IPS-11a (cell line): ENCODE results near the gene TBCA.
"Not testable (repeated sequence)": the region's sequence is repeated elsewhere in the genome, so short reads cannot be mapped to it uniquely, and the experiment has no call there.

Experiments
- H3K4me3 ChIP-seq: one replicate; pipeline ENCODE4 v1.5.1; 2013; ENCODE audit warnings: low read depth, low read length, control low read depth

Gene TBCA

GRCh38 chr5:77773734-77774280 lies 2.3 kb downstream of the TBCA start:
- no peak overlapping the region for H3K4me3 ChIP-seq

GRCh38 chr5:77772729-77773128 lies 3.4 kb downstream of the TBCA start:
- no peak overlapping the region for H3K4me3 ChIP-seq

- H3K4me3 ChIP-seq, result no peak overlapping the region
Observed at GRCh38 chr5:77771452-77771851, 4.7 kb downstream of the TBCA start.

GRCh38 chr5:77770293-77771005 lies 5.7 kb downstream of the TBCA start:
- H3K4me3 ChIP-seq, result no peak overlapping the region

- H3K4me3 ChIP-seq, result no peak overlapping the region
Observed at GRCh38 chr5:77768978-77769377, 7.2 kb downstream of the TBCA start.

- H3K4me3 ChIP-seq, result no peak overlapping the region
Observed at GRCh38 chr5:77767301-77767700, 8.8 kb downstream of the TBCA start.

GRCh38 chr5:77761606-77762005 lies 14.5 kb downstream of the TBCA start:
- H3K4me3 ChIP-seq, result no peak overlapping the region

- no peak overlapping the region for H3K4me3 ChIP-seq
Observed at GRCh38 chr5:77758141-77758938, 17.8 kb downstream of the TBCA start.

- no peak overlapping the region for H3K4me3 ChIP-seq
Observed at GRCh38 chr5:77751328-77752023, 24.7 kb downstream of the TBCA start.

- not testable (repeated sequence) for H3K4me3 ChIP-seq
Observed at GRCh38 chr5:77750928-77751327, 25.2 kb downstream of the TBCA start.

- no peak overlapping the region for H3K4me3 ChIP-seq
Observed at GRCh38 chr5:77748160-77748559, 28.0 kb downstream of the TBCA start.

- no peak overlapping the region for H3K4me3 ChIP-seq
Observed at GRCh38 chr5:77744116-77744515, 32.0 kb downstream of the TBCA start.

GRCh38 chr5:77743181-77743580 lies 33.0 kb downstream of the TBCA start:
- no peak overlapping the region for H3K4me3 ChIP-seq

- no peak overlapping the region for H3K4me3 ChIP-seq
Observed at GRCh38 chr5:77741608-77742007, 34.5 kb downstream of the TBCA start.

GRCh38 chr5:77734885-77735284 lies 41.3 kb downstream of the TBCA start:
- no peak overlapping the region for H3K4me3 ChIP-seq

GRCh38 chr5:77733130-77733529 lies 43.0 kb downstream of the TBCA start:
- H3K4me3 ChIP-seq, result no peak overlapping the region

- no peak overlapping the region for H3K4me3 ChIP-seq
Observed at GRCh38 chr5:77727190-77727589, 48.9 kb downstream of the TBCA start.

GRCh38 chr5:77725616-77726015 lies 50.5 kb downstream of the TBCA start:
- H3K4me3 ChIP-seq, result no peak overlapping the region

- H3K4me3 ChIP-seq, result no peak overlapping the region
Observed at GRCh38 chr5:77724934-77725333, 51.2 kb downstream of the TBCA start.

GRCh38 chr5:77719666-77720363 lies 56.3 kb downstream of the TBCA start:
- H3K4me3 ChIP-seq, result no peak overlapping the region
